GM11168 (cell line): ENCODE data around the gene MPPED1.

Source experiments
- in situ Hi-C: fragments of 300-500 bp; cut with MboI; formaldehyde crosslinking; loops from one replicate; pipeline ENCODE4 v1.12.0; 2022; ENCODE audit warnings: low sequenced_read_pairs; ENCODE audit not compliant: unreplicated experiment

Gene MPPED1

DNA sequence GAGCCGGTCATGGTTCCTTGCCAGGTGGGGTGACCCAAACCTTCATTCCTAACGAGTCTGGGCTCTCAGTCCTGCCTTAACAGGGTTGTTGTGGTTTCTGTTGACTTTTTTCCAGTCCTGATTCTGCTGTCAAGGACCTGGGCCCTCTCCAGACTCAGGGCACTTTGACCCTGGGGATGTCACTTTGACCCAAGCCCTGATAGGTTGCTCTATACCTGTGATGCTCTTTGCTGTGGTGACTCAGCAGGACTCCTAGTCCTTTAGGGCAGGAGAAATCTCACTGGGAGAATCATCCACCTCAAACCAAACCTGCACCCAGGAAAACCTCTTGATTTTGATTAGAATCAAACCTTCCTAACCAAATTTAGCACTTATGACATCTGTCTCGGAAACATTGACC lies 20.5 kb upstream of the MPPED1 start:
- in situ Hi-C loops, result loop anchor here (5.0 kb wide), 1 partner anchor 119 kb away; no protein-coding TSS in a partner anchor

GRCh38 chr22:43392385-43392989 lies 19.3 kb upstream of the MPPED1 start:
- in situ Hi-C loops, result loop anchor here (5.0 kb wide), 1 partner anchor 120 kb away; no protein-coding TSS in a partner anchor

GRCh38 chr22:43393132-43393843 lies 18.5 kb upstream of the MPPED1 start:
- in situ Hi-C loops, result loop anchor here (5.0 kb wide), 1 partner anchor 121 kb away; no protein-coding TSS in a partner anchor

DNA sequence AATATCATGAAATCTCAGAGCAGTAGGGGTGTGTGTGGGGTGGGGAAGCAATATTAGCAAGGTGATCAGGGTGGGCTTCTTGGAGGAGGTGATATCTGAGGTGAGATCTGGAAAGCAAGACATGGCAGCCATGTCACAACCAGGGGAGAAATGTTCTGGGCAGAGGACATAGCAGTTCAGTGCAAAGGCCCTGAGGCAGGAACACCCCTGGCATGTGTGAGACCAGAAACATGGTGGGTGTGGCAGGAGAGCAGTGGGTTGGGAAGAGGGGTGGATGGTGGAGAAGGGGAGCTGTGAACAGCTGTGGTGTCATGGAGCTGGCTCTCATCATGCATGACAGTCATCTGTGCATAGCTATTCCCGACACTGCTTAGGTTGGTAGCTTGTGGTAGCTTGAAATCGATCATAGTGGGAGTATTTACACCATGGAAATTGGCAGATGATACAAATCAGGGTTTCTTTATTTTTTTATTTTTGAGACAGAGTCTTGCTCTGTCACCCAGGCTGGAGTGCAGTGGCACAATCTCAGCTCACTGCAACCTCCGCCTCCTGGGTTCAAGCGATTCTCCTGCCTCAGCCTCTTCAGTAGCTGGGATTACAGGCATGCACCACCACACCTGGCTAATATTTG lies 17.9 kb upstream of the MPPED1 start:
- in situ Hi-C loops, result loop anchor here (5.0 kb wide), 1 partner anchor 122 kb away; no protein-coding TSS in a partner anchor

DNA sequence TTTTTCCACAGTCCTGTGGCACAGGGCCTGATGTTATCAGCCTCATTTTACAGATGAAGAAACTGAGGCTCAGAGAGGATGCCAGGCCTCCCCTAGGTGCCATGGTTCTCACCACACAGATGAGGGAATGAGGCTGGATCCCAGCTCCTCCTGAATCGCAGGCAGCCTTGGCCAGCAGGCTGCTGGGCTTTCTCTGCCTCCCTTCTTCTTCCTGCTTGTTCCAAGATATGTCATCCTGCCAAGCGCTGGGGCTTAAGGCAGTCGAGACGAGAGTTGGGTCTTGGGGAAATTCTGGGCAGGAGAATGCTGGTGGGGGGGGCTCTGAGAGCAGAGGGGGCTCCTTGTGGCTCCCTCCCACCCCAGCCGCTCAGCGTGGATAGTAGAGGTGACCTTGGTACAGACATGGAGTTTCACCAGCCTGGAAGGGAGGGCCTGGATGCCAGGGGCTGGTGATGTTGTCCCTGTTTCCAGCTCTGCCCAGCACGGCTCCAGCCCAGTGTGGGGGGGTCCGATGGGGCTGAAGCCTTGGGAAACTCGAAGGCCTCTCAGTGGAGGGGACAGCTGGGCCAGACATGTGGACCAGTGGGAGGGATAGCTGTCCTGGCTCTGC lies 16.6 kb upstream of the MPPED1 start:
- in situ Hi-C loops, result no loop called here

GRCh38 chr22:43396321-43396933 lies 15.4 kb upstream of the MPPED1 start:
- in situ Hi-C loops, result no loop called here

DNA sequence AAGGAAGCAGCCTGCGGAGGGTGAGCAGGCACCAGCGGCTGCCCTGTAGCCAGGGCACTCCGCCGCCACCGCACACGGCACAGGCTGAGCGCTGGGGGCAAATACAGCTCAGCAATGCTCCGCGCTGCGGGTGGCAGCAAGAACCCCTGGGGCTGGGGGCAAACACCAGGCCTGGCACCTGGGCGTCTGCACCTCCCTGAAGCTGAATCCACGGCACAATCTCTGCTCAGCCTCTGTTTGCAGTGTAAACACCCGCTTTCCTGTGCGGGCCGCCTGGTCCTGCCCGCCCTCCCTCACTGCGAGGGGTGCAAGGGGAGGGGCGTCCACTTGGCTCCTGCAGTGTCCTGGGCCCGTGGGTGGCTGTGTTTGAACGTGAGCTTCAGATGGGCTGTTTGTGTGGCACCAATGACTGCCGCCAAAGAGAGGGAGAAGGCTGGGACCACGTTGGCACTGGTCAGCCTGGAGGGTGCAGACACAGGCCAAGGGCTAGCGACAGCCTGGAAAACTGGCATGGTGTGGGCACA lies 14.8 kb upstream of the MPPED1 start:
- in situ Hi-C loops, result no loop called here

GRCh38 chr22:43397766-43398165 lies 14.0 kb upstream of the MPPED1 start:
- in situ Hi-C loops, result no loop called here

- in situ Hi-C loops, result no loop called here
Observed at GRCh38 chr22:43398246-43398645, 13.6 kb upstream of the MPPED1 start.

DNA sequence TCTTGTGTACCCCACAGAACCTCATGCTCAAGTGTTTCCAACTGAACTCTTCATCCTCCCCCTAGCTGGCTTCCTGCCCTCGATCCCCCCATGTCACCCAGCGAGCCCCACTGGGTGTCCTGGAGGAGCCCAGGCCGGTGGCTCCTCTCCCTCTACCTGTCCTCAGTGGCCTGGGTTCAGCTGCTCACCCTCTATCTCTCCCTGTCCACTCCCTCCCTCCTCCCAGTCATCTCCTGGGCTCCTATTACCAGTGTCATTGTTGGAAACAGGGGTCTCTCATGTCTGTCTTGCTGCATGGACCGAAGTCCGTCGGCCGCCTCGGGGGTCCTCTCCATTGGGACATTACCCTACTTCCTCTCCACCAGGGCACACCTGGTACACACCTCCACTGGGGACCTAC lies 12.9 kb upstream of the MPPED1 start:
- in situ Hi-C loops, result no loop called here

- in situ Hi-C loops, result no loop called here
Observed at GRCh38 chr22:43399338-43399979, 12.4 kb upstream of the MPPED1 start.

GRCh38 chr22:43399980-43400358 lies 11.8 kb upstream of the MPPED1 start:
- in situ Hi-C loops, result no loop called here

DNA sequence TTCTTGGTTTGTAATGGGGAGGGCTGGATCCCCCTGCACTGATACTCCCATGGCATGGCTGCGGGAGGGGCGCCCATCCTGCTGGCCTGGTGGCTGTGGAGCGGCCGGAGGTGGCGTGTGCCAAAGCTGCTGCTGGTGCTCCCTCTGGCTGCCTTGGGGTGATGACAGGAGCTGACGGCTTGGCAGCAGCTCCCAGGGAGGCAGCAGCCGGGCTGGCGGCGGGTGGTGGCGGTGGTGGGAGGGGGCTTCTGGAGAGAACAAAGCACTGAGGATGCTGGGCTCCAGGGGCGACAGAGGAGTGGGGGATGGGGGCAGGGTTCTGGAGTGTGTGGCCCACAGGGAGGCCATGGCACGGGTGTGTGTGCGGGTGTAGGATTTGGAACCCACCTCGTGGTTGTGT lies 11.4 kb upstream of the MPPED1 start:
- in situ Hi-C loops, result no loop called here

DNA sequence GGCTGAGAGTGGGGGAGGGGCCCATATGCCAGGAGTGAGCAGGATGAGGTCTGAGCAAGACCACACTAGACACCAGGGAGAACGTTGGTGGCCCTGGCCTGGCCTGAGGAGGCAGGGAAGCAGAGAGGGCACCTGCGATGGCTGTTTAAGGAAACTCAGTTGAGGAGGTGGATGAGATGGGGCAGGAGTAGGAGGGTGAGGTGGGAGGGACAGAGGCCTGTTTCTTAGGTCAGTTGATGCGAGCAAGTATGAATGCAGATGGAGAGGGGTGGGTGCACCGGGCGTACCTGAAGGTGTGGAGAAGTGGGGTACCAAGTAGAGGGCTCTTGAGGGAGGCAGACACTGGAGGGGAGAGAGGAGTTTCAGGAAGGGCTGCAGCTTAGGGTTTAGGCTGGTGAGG lies 10.6 kb upstream of the MPPED1 start:
- in situ Hi-C loops, result no loop called here

GRCh38 chr22:43401661-43402060 lies 10.2 kb upstream of the MPPED1 start:
- in situ Hi-C loops, result no loop called here

DNA sequence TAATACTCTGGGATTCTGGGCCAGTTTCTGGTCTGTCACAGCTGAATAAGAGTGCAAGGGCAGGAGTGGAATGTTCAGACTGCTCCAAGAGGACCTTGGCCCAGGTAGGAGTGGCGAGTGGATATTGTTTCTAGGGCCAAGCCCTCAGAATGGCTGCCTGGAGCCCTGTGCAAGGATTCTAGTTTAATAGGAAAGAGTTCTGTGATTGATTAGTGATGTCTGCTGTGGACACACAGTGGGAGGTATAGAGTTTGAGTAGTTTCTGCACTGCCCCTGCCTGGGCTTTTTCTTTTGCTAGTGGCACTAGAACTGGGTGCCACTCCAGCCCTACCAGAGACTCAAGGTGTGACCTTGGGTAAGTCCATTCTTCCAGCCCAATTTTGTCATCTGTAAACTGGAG lies 9.7 kb upstream of the MPPED1 start:
- in situ Hi-C loops, result no loop called here

DNA sequence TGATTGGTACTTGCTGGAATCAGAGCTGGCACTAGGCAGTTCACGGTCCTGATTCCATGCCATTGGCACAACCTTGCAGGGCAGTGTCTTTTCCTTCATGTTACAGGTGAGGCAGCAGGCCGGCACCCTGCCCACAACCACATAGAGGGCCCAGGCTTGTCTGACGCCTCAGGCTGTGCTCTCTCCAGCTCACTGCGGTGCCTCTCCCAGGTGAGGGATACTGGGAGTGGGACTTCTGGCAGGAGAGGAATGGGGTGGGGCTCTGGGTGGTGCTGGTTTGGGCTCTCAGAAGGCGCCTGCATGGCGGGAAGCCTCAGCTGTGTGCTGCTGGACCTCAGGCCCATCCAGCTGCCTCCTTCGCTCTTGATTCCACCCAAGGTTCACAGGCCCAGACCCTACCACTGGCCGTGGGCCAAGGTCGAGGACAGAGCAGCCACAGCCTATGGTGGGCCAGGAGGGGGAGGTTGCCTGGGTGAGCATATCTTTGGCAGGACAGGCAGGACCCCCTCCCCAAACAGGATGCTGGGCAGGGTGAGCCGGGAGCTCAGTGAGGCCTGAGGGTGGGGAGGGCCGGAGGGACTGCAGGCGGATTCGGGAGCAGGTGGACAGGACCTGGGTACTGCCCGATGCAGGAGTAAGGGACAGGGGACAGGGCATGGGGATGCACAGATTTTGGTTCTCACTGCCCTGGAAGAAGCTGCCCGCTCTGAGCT lies 7.0 kb upstream of the MPPED1 start:
- in situ Hi-C loops, result no loop called here

DNA sequence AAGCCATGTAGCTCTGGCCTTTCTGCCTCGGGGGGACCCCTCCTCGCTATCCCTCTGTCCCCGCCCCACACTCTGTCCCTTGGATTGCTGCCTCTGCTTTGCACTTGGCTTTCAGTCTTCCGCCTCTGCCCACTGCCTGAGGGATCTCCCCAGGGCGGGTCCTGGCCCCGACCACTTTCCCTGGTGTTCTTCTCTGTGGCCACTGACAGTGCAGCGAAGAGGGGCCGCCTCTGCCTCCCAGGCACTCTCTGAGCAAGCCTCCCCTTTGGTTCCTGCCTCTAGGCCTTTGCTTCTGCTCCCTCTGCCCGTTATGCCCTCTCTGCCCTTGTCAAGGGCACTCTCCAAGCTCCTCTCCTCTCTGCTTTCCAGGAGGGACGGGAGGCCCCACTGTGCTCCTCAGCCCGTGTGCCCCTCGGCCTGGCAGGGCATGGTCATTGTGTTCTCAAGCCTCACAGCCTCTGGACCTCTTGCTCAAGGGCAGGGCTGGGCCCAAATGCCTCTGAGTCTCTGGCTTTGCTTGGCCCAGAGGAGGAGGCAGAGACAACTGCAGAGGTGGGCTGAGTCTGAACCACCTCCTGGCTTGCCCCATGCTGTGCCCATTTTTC lies 5.5 kb upstream of the MPPED1 start:
- in situ Hi-C loops, result no loop called here

DNA sequence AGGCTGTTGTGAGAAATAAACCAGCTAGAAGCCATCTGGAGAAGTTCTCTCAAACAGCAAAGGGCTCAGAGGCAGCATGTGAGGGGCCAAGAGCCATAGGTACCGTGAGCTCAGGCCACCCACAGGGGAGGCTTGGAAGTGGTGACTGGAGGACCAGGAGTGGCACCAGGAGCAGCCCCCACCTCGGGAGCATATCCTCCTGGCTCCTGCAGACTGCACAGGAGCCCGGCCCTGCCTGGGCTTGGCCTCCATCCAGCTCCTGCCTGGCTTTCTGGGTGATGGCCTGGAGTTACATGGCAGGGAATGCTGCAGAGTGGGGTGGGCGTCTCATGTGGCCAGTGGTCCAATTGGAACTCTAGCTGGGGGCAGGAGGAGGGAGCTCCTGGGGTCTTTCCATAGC lies 4.2 kb upstream of the MPPED1 start:
- in situ Hi-C loops, result no loop called here
